Measurements from ENCODE around the gene MAP4K3.

DNA sequence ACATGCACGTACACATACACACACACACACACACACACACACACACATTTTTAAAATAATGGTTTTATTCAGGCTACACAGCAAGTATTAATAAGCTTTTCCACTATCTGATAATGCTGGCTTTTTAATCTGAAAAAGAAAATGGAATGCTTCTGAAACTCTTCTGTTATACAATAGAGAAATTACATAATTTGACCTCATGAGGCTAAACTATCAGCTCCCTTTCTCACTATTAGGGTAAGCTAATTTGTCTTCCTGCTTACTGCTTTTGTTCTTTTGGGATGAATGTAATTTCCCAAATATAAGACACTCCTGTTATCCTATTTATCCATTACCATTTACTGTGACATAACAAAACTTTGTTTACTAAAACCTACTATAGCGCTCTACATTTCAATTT lies 41.8 kb downstream of the MAP4K3 start:
- no peak for TF ChIP-seq POLR2A (IDR thresholded peaks at IDR 0.05)
- TF ChIP-seq, protein P1, sequence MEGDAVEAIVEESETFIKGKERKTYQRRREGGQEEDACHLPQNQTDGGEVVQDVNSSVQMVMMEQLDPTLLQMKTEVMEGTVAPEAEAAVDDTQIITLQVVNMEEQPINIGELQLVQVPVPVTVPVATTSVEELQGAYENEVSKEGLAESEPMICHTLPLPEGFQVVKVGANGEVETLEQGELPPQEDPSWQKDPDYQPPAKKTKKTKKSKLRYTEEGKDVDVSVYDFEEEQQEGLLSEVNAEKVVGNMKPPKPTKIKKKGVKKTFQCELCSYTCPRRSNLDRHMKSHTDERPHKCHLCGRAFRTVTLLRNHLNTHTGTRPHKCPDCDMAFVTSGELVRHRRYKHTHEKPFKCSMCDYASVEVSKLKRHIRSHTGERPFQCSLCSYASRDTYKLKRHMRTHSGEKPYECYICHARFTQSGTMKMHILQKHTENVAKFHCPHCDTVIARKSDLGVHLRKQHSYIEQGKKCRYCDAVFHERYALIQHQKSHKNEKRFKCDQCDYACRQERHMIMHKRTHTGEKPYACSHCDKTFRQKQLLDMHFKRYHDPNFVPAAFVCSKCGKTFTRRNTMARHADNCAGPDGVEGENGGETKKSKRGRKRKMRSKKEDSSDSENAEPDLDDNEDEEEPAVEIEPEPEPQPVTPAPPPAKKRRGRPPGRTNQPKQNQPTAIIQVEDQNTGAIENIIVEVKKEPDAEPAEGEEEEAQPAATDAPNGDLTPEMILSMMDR (IDR thresholded peaks at IDR 0.05) = no peak
